GM12873 (cell line): ENCODE measurements around the gene GCC2.

Source experiments
- CTCF ChIP-seq: IDR thresholded peaks from 2 replicates; pipeline ENCODE4 v1.5.1; 2012; ENCODE audit warnings: low read depth, mild to moderate bottlenecking, moderate library complexity, low read length, control low read depth; ENCODE audit not compliant: insufficient read depth; ENCODE audit errors: missing control alignments

Gene GCC2

GRCh38 chr2:108541451-108541850 lies 92.4 kb downstream of the GCC2 start:
- TF ChIP-seq CTCF, result no peak

GRCh38 chr2:108542071-108542470 lies 93.1 kb downstream of the GCC2 start:
- no peak for TF ChIP-seq CTCF

- no peak for TF ChIP-seq CTCF
Observed at GRCh38 chr2:108547606-108548005, 98.6 kb downstream of the GCC2 start.

- TF ChIP-seq CTCF, result no peak
Observed at GRCh38 chr2:108548208-108549003, 99.4 kb downstream of the GCC2 start.

GRCh38 chr2:108552566-108552965 lies 103.6 kb downstream of the GCC2 start:
- TF ChIP-seq CTCF, result no peak

GRCh38 chr2:108553209-108553919 lies 104.4 kb downstream of the GCC2 start:
- no peak for TF ChIP-seq CTCF

GRCh38 chr2:108554528-108554927 lies 105.5 kb downstream of the GCC2 start:
- TF ChIP-seq CTCF, result no peak
